HCT116 (cell line): Measurements from ENCODE around the gene HPDL. TPM values are rescaled to one million over a fixed set of nuclear protein-coding genes. Genes with fewer than 3 reads are reported as not detected.

Experiments used
- ATAC-seq: fragments of 200-7000 bp; cut with Tn5 transposase; 2 replicates; pipeline ENCODE4 v1.9.1; 2020; ENCODE audit warnings: mild to moderate bottlenecking, moderate library complexity
- BruUV-seq: library from RNA; stranded (reverse); fragments of 400-500 nt; replicated peaks from 2 replicates; lab custom pipeline; 2021; lab: Mats Ljungman, UMichigan
- CTCF ChIA-PET: fragments of 300-600 bp; sonication (Branson Sonifier 250); formaldehyde crosslinking; loops from one replicate; lab custom pipeline; 2021; ENCODE audit warnings: antibody characterized with exemption; lab: Charles Lee
- POLR2A ChIA-PET: fragments of 300-600, 350-600 bp; sonication (Branson Sonifier 250); formaldehyde crosslinking; loops from one replicate; lab custom pipeline; 2021; ENCODE audit warnings: antibody characterized with exemption; lab: Charles Lee
- RAD21 ChIA-PET, 2 experiments: fragments of 300-600 bp; sonication (Branson Sonifier 250); formaldehyde crosslinking; loops; one replicate each; lab custom pipeline; 2023; ENCODE audit warnings: low total read pairs in 2 of 2; ENCODE audit not compliant: uncharacterized antibody in 2 of 2, unreplicated experiment in 2 of 2, low non-redundant PET in 1 of 2; lab: Charles Lee
- DNase-seq: peaks from one replicate; pipeline ENCODE4 v3.0.0-alpha.2; 2010; ENCODE audit warnings: low read depth, low spot score
- H2AFZ ChIP-seq: fragments of 200-600 bp; shearing (Covaris generic), sonication (generic); 2 replicates; pipeline ENCODE4 v1.6.1; 2017; ENCODE audit warnings: low read depth, mixed run types, mixed read lengths, antibody characterized with exemption, low read length; ENCODE audit not compliant: poor library complexity, severe bottlenecking
- H3K27ac ChIP-seq: 2 replicates; pipeline ENCODE4 v1.5.1; 2012; ENCODE audit warnings: low read depth, low read length
- H3K27me3 ChIP-seq: fragments of 200-600 bp; sonication (generic); 2 replicates; pipeline ENCODE4 v1.6.1; 2016; ENCODE audit warnings: mixed run types, low read length, mixed read lengths; ENCODE audit not compliant: insufficient read depth
- H3K36me3 ChIP-seq, 2 experiments: fragments of 200-500 bp in 1 of 2; fragments of 200-600 bp in 1 of 2; sonication (Bioruptor generic) in 1 of 2; sonication (generic) in 1 of 2; 2 replicates each; pipeline versions ENCODE4 v1.5.1 to v1.6.1; 2014 to 2016; ENCODE audit warnings: low read length in 2 of 2, inconsistent platforms in 1 of 2, mixed read lengths in 1 of 2, mixed run types in 1 of 2; ENCODE audit not compliant: insufficient read depth in 2 of 2, control insufficient read depth in 1 of 2
- H3K4me1 ChIP-seq, 2 experiments: fragments of 200-600 bp in 1 of 2; sonication (generic) in 1 of 2; 2 replicates each; pipeline versions ENCODE4 v1.5.1 to v1.6.1; 2012 to 2017; ENCODE audit warnings: low read length in 2 of 2, inconsistent platforms in 1 of 2, mild to moderate bottlenecking in 1 of 2, mixed read lengths in 1 of 2, mixed run types in 1 of 2, moderate library complexity in 1 of 2; ENCODE audit not compliant: insufficient read depth in 2 of 2, control insufficient read depth in 1 of 2
- H3K4me2 ChIP-seq: fragments of 200-600 bp; sonication (generic); 2 replicates; pipeline ENCODE4 v1.6.1; 2017; ENCODE audit warnings: mixed run types, low read length, mixed read lengths
- H3K4me3 ChIP-seq, 2 experiments: fragments of 200-600 bp in 1 of 2; sonication (generic) in 1 of 2; replicated peaks in 1 of 2; 2 replicates each; pipeline ENCODE4 v1.5.1; 2011 to 2016; ENCODE audit warnings: low read length in 2 of 2, control low read depth in 1 of 2, low read depth in 1 of 2, mild to moderate bottlenecking in 1 of 2, mixed read lengths in 1 of 2, mixed run types in 1 of 2
- H3K79me2 ChIP-seq: fragments of 200-600 bp; sonication (generic); 2 replicates; pipeline ENCODE4 v1.6.1; 2017; ENCODE audit warnings: mild to moderate bottlenecking, mixed run types, low read length, moderate library complexity, mixed read lengths; ENCODE audit not compliant: insufficient read depth
- H3K9ac ChIP-seq: fragments of 200-600 bp; sonication (generic); 2 replicates; pipeline ENCODE4 v1.6.1; 2016; ENCODE audit warnings: low read length, mixed read lengths
- H3K9me2 ChIP-seq: fragments of 200-600 bp; sonication (generic), shearing (Covaris generic); 2 replicates; pipeline ENCODE4 v1.6.1; 2017; ENCODE audit warnings: mixed run types, mild to moderate bottlenecking, moderate library complexity; ENCODE audit not compliant: insufficient read depth
- H3K9me3 ChIP-seq, 2 experiments: fragments of 200-500 bp in 1 of 2; fragments of 200-600 bp in 1 of 2; sonication (Bioruptor generic) in 1 of 2; sonication (generic) in 1 of 2; 2 replicates each; pipeline ENCODE4 v1.6.1; 2014 to 2017; ENCODE audit warnings: low read length in 2 of 2, mixed read lengths in 2 of 2, inconsistent platforms in 1 of 2, low read depth in 1 of 2, mild to moderate bottlenecking in 1 of 2, mixed run types in 1 of 2, moderate library complexity in 1 of 2; ENCODE audit not compliant: control insufficient read depth in 1 of 2, insufficient read depth in 1 of 2
- H4K20me1 ChIP-seq: fragments of 200-600 bp; sonication (generic), shearing (Covaris generic); 2 replicates; pipeline ENCODE4 v1.6.1; 2017; ENCODE audit warnings: mixed run types, mild to moderate bottlenecking, moderate library complexity; ENCODE audit not compliant: insufficient read depth
- ATF3 ChIP-seq: IDR thresholded peaks from 2 replicates; pipeline ENCODE4 v1.6.1; 2012
- CBX3 ChIP-seq: IDR thresholded peaks from 2 replicates; pipeline ENCODE4 v1.6.1; 2012; ENCODE audit warnings: low read depth
- CEBPB ChIP-seq: IDR thresholded peaks from 2 replicates; pipeline ENCODE4 v1.6.1; 2012; ENCODE audit warnings: low read depth
- CTCF ChIP-seq, 3 experiments: fragments of 200-600 bp in 1 of 3; sonication (generic) in 1 of 3; IDR thresholded peaks in 2 of 3; conservative IDR thresholded peaks in 1 of 3; 2 replicates each; pipeline ENCODE4 v1.5.1; 2012 to 2017; ENCODE audit warnings: low read depth in 2 of 3, low read length in 2 of 3, antibody characterized with exemption in 1 of 3, borderline replicate concordance in 1 of 3, control low read depth in 1 of 3, mild to moderate bottlenecking in 1 of 3, mixed read lengths in 1 of 3, mixed run types in 1 of 3, moderate library complexity in 1 of 3; ENCODE audit not compliant: insufficient read depth in 1 of 3
- EGR1 ChIP-seq: IDR thresholded peaks from 2 replicates; pipeline ENCODE4 v1.6.1; 2012; ENCODE audit warnings: low read depth
- ELF1 ChIP-seq: IDR thresholded peaks from 2 replicates; pipeline ENCODE4 v1.6.1; 2012; ENCODE audit warnings: low read depth, borderline replicate concordance
- EZH2 ChIP-seq: fragments of 200-600 bp; sonication (generic); IDR thresholded peaks from 2 replicates; pipeline ENCODE4 v1.6.1; 2017; ENCODE audit warnings: antibody characterized with exemption, mixed run types
- EZH2phosphoT487 ChIP-seq: fragments of 200-600 bp; IDR thresholded peaks from 2 replicates; pipeline ENCODE4 v1.6.1; 2018; ENCODE audit warnings: antibody characterized with exemption, borderline replicate concordance
- FOSL1 ChIP-seq: IDR thresholded peaks from 2 replicates; pipeline ENCODE4 v1.6.1; 2012; ENCODE audit warnings: low read depth
- JUND ChIP-seq: IDR thresholded peaks from 2 replicates; pipeline ENCODE4 v1.6.1; 2012
- MAX ChIP-seq: IDR thresholded peaks from 2 replicates; pipeline ENCODE4 v1.6.1; 2012
- POLR2A ChIP-seq: IDR thresholded peaks from 2 replicates; pipeline ENCODE4 v1.7.0; 2011; ENCODE audit warnings: borderline replicate concordance; ENCODE audit not compliant: insufficient read depth, insufficient read length; ENCODE audit errors: extremely low read depth
- RAD21 ChIP-seq: IDR thresholded peaks from 2 replicates; pipeline ENCODE4 v1.6.1; 2012; ENCODE audit warnings: low read depth, mild to moderate bottlenecking
- SIN3A ChIP-seq: IDR thresholded peaks from 2 replicates; pipeline ENCODE4 v1.6.1; 2012; ENCODE audit warnings: low read depth
- SP1 ChIP-seq: IDR thresholded peaks from 2 replicates; pipeline ENCODE4 v1.6.1; 2012; ENCODE audit warnings: low read depth
- SRF ChIP-seq: IDR thresholded peaks from 2 replicates; pipeline ENCODE4 v1.6.1; 2012; ENCODE audit warnings: low read depth
- TCF7L2 ChIP-seq: IDR thresholded peaks from 2 replicates; pipeline ENCODE4 v1.7.0; 2011; ENCODE audit warnings: borderline replicate concordance, inconsistent platforms; ENCODE audit not compliant: insufficient read depth, insufficient read length; ENCODE audit errors: extremely low read depth
- ZFX ChIP-seq: fragments of 450-650 bp; IDR thresholded peaks from 2 replicates; pipeline ENCODE4 v1.6.1; 2017
- ZNF274 ChIP-seq: fragments of 200-500 bp; sonication (Bioruptor generic); IDR thresholded peaks from 2 replicates; pipeline ENCODE4 v1.6.1; 2014; ENCODE audit warnings: mild to moderate bottlenecking, low read depth, low read length, inconsistent platforms
- intact Hi-C: fragments of 100-400 bp; cut with micrococcal nuclease; formaldehyde crosslinking; loops from 2 replicates; pipeline ENCODE4 v1.10.0; 2022
- total RNA-seq: library from RNA; stranded (reverse); gene quantifications from one replicate; pipeline ENCODE4 v1.2.1, GENCODE V29; 2021; ENCODE audit not compliant: unreplicated experiment
- TF ChIP-seq, protein P1 (sequence below): IDR thresholded peaks from 2 replicates; pipeline ENCODE4 v1.6.1; 2011; ENCODE audit warnings: mild to moderate bottlenecking, low read length, moderate library complexity; ENCODE audit not compliant: insufficient replicate concordance; ENCODE audit errors: extremely low read depth

Gene HPDL
- total RNA-seq, 1 experiment from 2014 or later: not detected

- no peaks in the 10 kb centered on the region for H3K4me1 ChIP-seq
- H3K4me2 ChIP-seq: no peak overlapping the region
- H3K9ac ChIP-seq: no peak overlapping the region
- no peak overlapping the region for H3K27ac ChIP-seq
- no TSS peak for BruUV-seq
- TF ChIP-seq JUND (no peak), CTCF (IDR thresholded peaks at IDR 0.05 in 2 of 3, conservative IDR thresholded peaks at IDR 0.05 in 1 of 3; ENCODE audit: borderline replicate concordance in 1 of 3, insufficient read depth in 1 of 3, low read depth in 2 of 3, low read length in 2 of 3) (no peak), EZH2 (no peak), ATF3 (no peak), CEBPB (no peak), ELF1 (no peak), ZFX (no peak), CBX3 (no peak), EZH2phosphoT487 (no peak), FOSL1 (no peak), SRF (no peak), POLR2A (no peak), MAX (no peak), SIN3A (no peak), SP1 (no peak), EGR1 (no peak), TCF7L2 (no peak), ZNF274 (no peak), RAD21 (no peak)
- TF ChIP-seq, protein P1, sequence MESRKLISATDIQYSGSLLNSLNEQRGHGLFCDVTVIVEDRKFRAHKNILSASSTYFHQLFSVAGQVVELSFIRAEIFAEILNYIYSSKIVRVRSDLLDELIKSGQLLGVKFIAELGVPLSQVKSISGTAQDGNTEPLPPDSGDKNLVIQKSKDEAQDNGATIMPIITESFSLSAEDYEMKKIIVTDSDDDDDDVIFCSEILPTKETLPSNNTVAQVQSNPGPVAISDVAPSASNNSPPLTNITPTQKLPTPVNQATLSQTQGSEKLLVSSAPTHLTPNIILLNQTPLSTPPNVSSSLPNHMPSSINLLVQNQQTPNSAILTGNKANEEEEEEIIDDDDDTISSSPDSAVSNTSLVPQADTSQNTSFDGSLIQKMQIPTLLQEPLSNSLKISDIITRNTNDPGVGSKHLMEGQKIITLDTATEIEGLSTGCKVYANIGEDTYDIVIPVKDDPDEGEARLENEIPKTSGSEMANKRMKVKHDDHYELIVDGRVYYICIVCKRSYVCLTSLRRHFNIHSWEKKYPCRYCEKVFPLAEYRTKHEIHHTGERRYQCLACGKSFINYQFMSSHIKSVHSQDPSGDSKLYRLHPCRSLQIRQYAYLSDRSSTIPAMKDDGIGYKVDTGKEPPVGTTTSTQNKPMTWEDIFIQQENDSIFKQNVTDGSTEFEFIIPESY: no peak
- POLR2A ChIA-PET: no interaction called here
- H3K27me3 ChIP-seq: no peaks in the 10 kb centered on the region
- intact Hi-C loops: no loop called here
- RAD21 ChIA-PET: no interaction called here
- CTCF ChIA-PET: no interaction called here
- no peak overlapping the region for H2AFZ ChIP-seq
- ATAC-seq: no peak
- no peaks in the 10 kb centered on the region for H3K36me3 ChIP-seq
- no peaks in the 10 kb centered on the region for H4K20me1 ChIP-seq
- DNase-seq: no peak
- no peak overlapping the region for H3K4me3 ChIP-seq
- H3K9me3 ChIP-seq: no peaks in the 10 kb centered on the region
- H3K9me2 ChIP-seq: no peaks in the 10 kb centered on the region
- H3K79me2 ChIP-seq: no peaks in the 10 kb centered on the region
Measured at GRCh38 chr1:45378184-45378583, 51.5 kb downstream of the HPDL start.
